22Rv1 (cell line): Measurements from ENCODE around the gene DHX34.

Experiments
- ZFX ChIP-seq: fragments of 450-650 bp; IDR thresholded peaks from 2 replicates; pipeline ENCODE4 v1.6.1; 2017; ENCODE audit warnings: antibody characterized with exemption, borderline replicate concordance
- TF ChIP-seq, protein P1 (sequence below): fragments of 450-650 bp; IDR thresholded peaks from 2 replicates; pipeline ENCODE4 v1.5.1; 2017; ENCODE audit warnings: mild to moderate bottlenecking

DNA sequence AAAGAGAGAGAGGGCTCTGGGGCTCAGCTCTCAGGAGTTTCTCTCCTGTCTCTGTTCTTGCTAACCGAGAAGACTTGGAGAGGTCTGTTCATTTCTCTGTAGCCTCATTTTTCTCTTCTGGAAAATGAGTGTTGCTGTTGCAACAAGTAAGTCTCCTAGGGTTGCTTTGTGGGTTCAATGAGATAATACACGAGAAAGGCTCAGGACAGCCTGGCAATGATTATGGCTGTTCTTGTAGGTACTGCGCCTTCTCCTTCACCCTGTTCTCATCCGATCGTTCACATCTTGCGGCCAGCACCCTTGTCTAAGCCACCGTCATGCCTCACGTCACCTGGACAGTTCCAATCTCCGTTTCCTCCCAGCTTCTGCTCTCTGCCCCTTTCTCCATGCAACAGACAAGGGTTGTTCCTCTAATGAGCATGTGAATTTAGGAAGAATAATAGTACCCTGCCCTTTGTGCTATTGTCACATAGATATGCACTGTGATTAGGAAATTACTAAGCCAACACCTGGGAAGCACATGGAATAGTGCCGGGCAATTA is 35.3 kb upstream of the DHX34 start:
- TF ChIP-seq, protein P1, sequence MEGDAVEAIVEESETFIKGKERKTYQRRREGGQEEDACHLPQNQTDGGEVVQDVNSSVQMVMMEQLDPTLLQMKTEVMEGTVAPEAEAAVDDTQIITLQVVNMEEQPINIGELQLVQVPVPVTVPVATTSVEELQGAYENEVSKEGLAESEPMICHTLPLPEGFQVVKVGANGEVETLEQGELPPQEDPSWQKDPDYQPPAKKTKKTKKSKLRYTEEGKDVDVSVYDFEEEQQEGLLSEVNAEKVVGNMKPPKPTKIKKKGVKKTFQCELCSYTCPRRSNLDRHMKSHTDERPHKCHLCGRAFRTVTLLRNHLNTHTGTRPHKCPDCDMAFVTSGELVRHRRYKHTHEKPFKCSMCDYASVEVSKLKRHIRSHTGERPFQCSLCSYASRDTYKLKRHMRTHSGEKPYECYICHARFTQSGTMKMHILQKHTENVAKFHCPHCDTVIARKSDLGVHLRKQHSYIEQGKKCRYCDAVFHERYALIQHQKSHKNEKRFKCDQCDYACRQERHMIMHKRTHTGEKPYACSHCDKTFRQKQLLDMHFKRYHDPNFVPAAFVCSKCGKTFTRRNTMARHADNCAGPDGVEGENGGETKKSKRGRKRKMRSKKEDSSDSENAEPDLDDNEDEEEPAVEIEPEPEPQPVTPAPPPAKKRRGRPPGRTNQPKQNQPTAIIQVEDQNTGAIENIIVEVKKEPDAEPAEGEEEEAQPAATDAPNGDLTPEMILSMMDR = no peak
- no peak for TF ChIP-seq ZFX
